ENCODE measurements around the gene SPATA21. TPM values are rescaled to one million over a fixed set of nuclear protein-coding genes. Genes with fewer than 3 reads are reported as not detected.
A peak's percentile ranks its signal among the peaks of the same experiment; 100 is the strongest.

Gene SPATA21
- polyA plus RNA-seq, 1 donor from 2014 or later: 0.15 TPM

- H3K9me2 ChIP-seq (ENCODE audit: insufficient read depth, low read length): no peaks in the 10 kb centered on the region
- no peaks in the 10 kb centered on the region for H3F3A ChIP-seq (ENCODE audit: insufficient read depth, low read length, poor library complexity, severe bottlenecking)
- H3K79me2 ChIP-seq (replicated peaks; ENCODE audit: insufficient read depth, low read length): peaks cover 43% of the 10 kb centered on the region
- H3K27me3 ChIP-seq (ENCODE audit: insufficient read depth, low read depth, low read length): no peaks in the 10 kb centered on the region
- no peaks in the 10 kb centered on the region for H3K36me3 ChIP-seq (ENCODE audit: insufficient read depth, low read length)
- no peaks in the 10 kb centered on the region for H4K20me1 ChIP-seq (ENCODE audit: insufficient read depth)
- peak within 1 kb of the TSS; percentile 87 for H2AFZ ChIP-seq (ENCODE audit: low read depth, low read length)
- peak within 1 kb of the TSS; percentile 94 for H3K4me3 ChIP-seq (ENCODE audit: low read length)
- TF ChIP-seq RAD21 (conservative IDR thresholded peaks at IDR 0.05): peak; percentile 59
- TF ChIP-seq REST (IDR thresholded peaks at IDR 0.05; ENCODE audit: borderline replicate concordance): peak; percentile 90
- peak; percentile 73 for TF ChIP-seq MXI1 (conservative IDR thresholded peaks at IDR 0.05; ENCODE audit: poor library complexity, severe bottlenecking)
- peak; percentile 73 for TF ChIP-seq SMC3 (conservative IDR thresholded peaks at IDR 0.05; ENCODE audit: poor library complexity)
- peak; percentile 65 for TF ChIP-seq EP300 (conservative IDR thresholded peaks at IDR 0.05; ENCODE audit: poor library complexity, severe bottlenecking)
- no peak for TF ChIP-seq EZH2 (IDR thresholded peaks at IDR 0.05; ENCODE audit: borderline replicate concordance, insufficient read depth, low read length, poor library complexity, severe bottlenecking)
- peak; percentile 92 for TF ChIP-seq CTCF (IDR thresholded peaks at IDR 0.05; ENCODE audit: poor library complexity, severe bottlenecking)
- peak; percentile 96 for TF ChIP-seq POLR2AphosphoS5 (IDR thresholded peaks at IDR 0.05)
- TF ChIP-seq TAF1 (IDR thresholded peaks at IDR 0.05; ENCODE audit: low read depth): peak; percentile 85
- peak within 1 kb of the TSS; percentile 92 for H3K27ac ChIP-seq (ENCODE audit: low read length)
- no peaks in the 10 kb centered on the region for H3K9me3 ChIP-seq (ENCODE audit: low read length)
- peak within 1 kb of the TSS; percentile 85 for H3K4me2 ChIP-seq (ENCODE audit: low read length)
- peak within 1 kb of the TSS; percentile 98 for H3K9ac ChIP-seq (ENCODE audit: low read length)
Measured at GRCh38 chr1:16351994-16352841, 85.0 kb downstream of the SPATA21 start, which contains the start of gene FBXO42. FBXO42 (minus strand) TSS chr1:16352480; CDS start chr1:16315418, 37,062 bp downstream.

GRCh38 chr1:16351456-16351993 is 85.7 kb downstream of the SPATA21 start:
- Histone ChIP-seq H3K27me3 (ENCODE audit: insufficient read depth, low read depth, low read length) (no peaks in the 10 kb centered on the region), H3K79me2 (replicated peaks; ENCODE audit: insufficient read depth, low read length) (peaks cover 50% of the 10 kb centered on the region), H3K4me2 (ENCODE audit: low read length) (peak overlapping the region; percentile 85), H2AFZ (ENCODE audit: low read depth, low read length) (peak overlapping the region; percentile 87), H3K27ac (ENCODE audit: low read length) (peak overlapping the region; percentile 92), H3F3A (ENCODE audit: insufficient read depth, low read length, poor library complexity, severe bottlenecking) (no peaks in the 10 kb centered on the region), H3K4me3 (ENCODE audit: low read length) (peak overlapping the region; percentile 94), H3K9me2 (ENCODE audit: insufficient read depth, low read length) (no peaks in the 10 kb centered on the region), H4K20me1 (ENCODE audit: insufficient read depth) (no peaks in the 10 kb centered on the region), H3K9ac (ENCODE audit: low read length) (peak overlapping the region; percentile 98), H3K9me3 (ENCODE audit: low read length) (no peaks in the 10 kb centered on the region), H3K36me3 (ENCODE audit: insufficient read depth, low read length) (no peaks in the 10 kb centered on the region)
- TF ChIP-seq SMC3 (conservative IDR thresholded peaks at IDR 0.05; ENCODE audit: poor library complexity) (no peak), RAD21 (conservative IDR thresholded peaks at IDR 0.05) (no peak), MXI1 (conservative IDR thresholded peaks at IDR 0.05; ENCODE audit: poor library complexity, severe bottlenecking) (no peak), EP300 (conservative IDR thresholded peaks at IDR 0.05; ENCODE audit: poor library complexity, severe bottlenecking) (no peak), CTCF (IDR thresholded peaks at IDR 0.05; ENCODE audit: poor library complexity, severe bottlenecking) (no peak), REST (IDR thresholded peaks at IDR 0.05; ENCODE audit: borderline replicate concordance) (no peak), EZH2 (IDR thresholded peaks at IDR 0.05; ENCODE audit: borderline replicate concordance, insufficient read depth, low read length, poor library complexity, severe bottlenecking) (no peak), TAF1 (IDR thresholded peaks at IDR 0.05; ENCODE audit: low read depth) (no peak), POLR2AphosphoS5 (IDR thresholded peaks at IDR 0.05) (no peak)

All from neural cell (in vitro differentiated cells).